ENCODE results near the gene SNX30.
A peak's percentile ranks its signal among the peaks of the same experiment; 100 is the strongest.

The SNX30 gene

GRCh38 chr9:112861155-112861554 is 110.6 kb downstream of the SNX30 start:
- no peak for DNase-seq

- no peak for DNase-seq
Observed at GRCh38 chr9:112861638-112862555, 111.3 kb downstream of the SNX30 start.

GRCh38 chr9:112863214-112863613 is 112.7 kb downstream of the SNX30 start:
- no peak for DNase-seq

GRCh38 chr9:112863746-112864145 is 113.2 kb downstream of the SNX30 start:
- DNase-seq: no peak

- DNase-seq: no peak
Observed at GRCh38 chr9:112864403-112864802, 113.8 kb downstream of the SNX30 start.

GRCh38 chr9:112864982-112865381 is 114.4 kb downstream of the SNX30 start:
- no peak for DNase-seq

GRCh38 chr9:112866662-112867274 is 116.2 kb downstream of the SNX30 start:
- no peak for DNase-seq

GRCh38 chr9:112867275-112867991 is 116.9 kb downstream of the SNX30 start:
- DNase-seq: peak; percentile 43

- no peak for DNase-seq
Observed at GRCh38 chr9:112868461-112868860, 117.9 kb downstream of the SNX30 start.

GRCh38 chr9:112869041-112869529 is 118.5 kb downstream of the SNX30 start:
- DNase-seq: no peak

- no peak for DNase-seq
Observed at GRCh38 chr9:112869917-112870316, 119.4 kb downstream of the SNX30 start.

- DNase-seq: no peak
Observed at GRCh38 chr9:112870556-112870955, 120.0 kb downstream of the SNX30 start.

GRCh38 chr9:112872019-112872418 is 121.5 kb downstream of the SNX30 start:
- DNase-seq: no peak

GRCh38 chr9:112873773-112874405 is 123.3 kb downstream of the SNX30 start:
- no peak for DNase-seq

GRCh38 chr9:112878752-112879151 is 128.2 kb downstream of the SNX30 start:
- DNase-seq: no peak

- DNase-seq: no peak
Observed at GRCh38 chr9:112880650-112881049, 130.1 kb downstream of the SNX30 start.

- DNase-seq: no peak
Observed at GRCh38 chr9:112881331-112881730, 130.8 kb downstream of the SNX30 start.

GRCh38 chr9:112884101-112884500 is 133.5 kb downstream of the SNX30 start:
- DNase-seq: no peak

- DNase-seq: no peak
Observed at GRCh38 chr9:112884721-112885120, 134.2 kb downstream of the SNX30 start.

- DNase-seq: no peak
Observed at GRCh38 chr9:112885324-112885723, 134.8 kb downstream of the SNX30 start.

- DNase-seq: no peak
Observed at GRCh38 chr9:112886351-112886750, 135.8 kb downstream of the SNX30 start.

GRCh38 chr9:112887381-112887780 is 136.8 kb downstream of the SNX30 start:
- DNase-seq: no peak
